Gastrocnemius medialis (tissue), 4 donors: ENCODE data around the gene SEPHS2. TPM values are rescaled to one million over a fixed set of nuclear protein-coding genes. Genes with fewer than 3 reads are reported as not detected.

Experiments
- ATAC-seq, 2 donors: fragments of 150-250 bp; one replicate each; pipeline ENCODE4 v1.9.1; 2016
- DNase-seq, 2 donors: peaks; one replicate each; pipeline ENCODE4 v3.0.0-alpha.2; 2019
- H3K27ac ChIP-seq, 4 donors: fragments of 200-600 bp; sonication (generic); 1 replicate in 1 of 4; 2 replicates in 3 of 4; pipeline ENCODE4 v1.5.1; 2016 to 2018; ENCODE audit warnings: mild to moderate bottlenecking in 2 of 4, moderate library complexity in 1 of 4
- H3K27me3 ChIP-seq, 3 donors: fragments of 200-600 bp; sonication (generic) in 2 of 3; 1 replicate in 1 of 3; 2 replicates in 2 of 3; pipeline versions ENCODE4 v1.5.1 to v1.6.0; 2016 to 2019; ENCODE audit warnings: mild to moderate bottlenecking in 1 of 3, moderate library complexity in 1 of 3
- H3K36me3 ChIP-seq, 2 donors: fragments of 200-600 bp; sonication (generic) in 1 of 2; one replicate each; pipeline ENCODE4 v1.5.1; 2017 to 2018
- H3K4me1 ChIP-seq, 2 donors: fragments of 200-600 bp; sonication (generic) in 1 of 2; one replicate each; pipeline ENCODE4 v1.5.1; 2016 to 2017; ENCODE audit warnings: mild to moderate bottlenecking in 2 of 2
- H3K4me3 ChIP-seq, 4 donors: fragments of 200-600 bp; sonication (generic) in 3 of 4; 1 replicate in 1 of 4; 2 replicates in 3 of 4; pipeline ENCODE4 v1.5.1; 2016 to 2019; ENCODE audit warnings: mild to moderate bottlenecking in 2 of 4
- H3K9me3 ChIP-seq, 3 donors: fragments of 200-600 bp; sonication (generic) in 2 of 3; 1 replicate in 1 of 3; 2 replicates in 2 of 3; pipeline ENCODE4 v1.5.1; 2016 to 2019
- CTCF ChIP-seq, 5 experiments: fragments of 450-650 bp in 3 of 5; fragments of 200-600 bp in 2 of 5; sonication (generic) in 2 of 5; IDR thresholded peaks in 4 of 5; conservative IDR thresholded peaks in 1 of 5; 1 replicate in 4 of 5; 2 replicates in 1 of 5; pipeline ENCODE4 v1.5.1; 2016 to 2019; ENCODE audit warnings: antibody characterized with exemption in 5 of 5, mild to moderate bottlenecking in 3 of 5, moderate library complexity in 3 of 5
- POLR2A ChIP-seq, 2 donors: fragments of 450-650 bp; IDR thresholded peaks; one replicate each; pipeline ENCODE4 v1.6.1; 2017; ENCODE audit warnings: antibody characterized with exemption in 2 of 2, mild to moderate bottlenecking in 2 of 2, moderate library complexity in 2 of 2
- in situ Hi-C, 4 donors: fragments of 200-750 bp; cut with MboI; loops; one replicate each; pipeline versions ENCODE4 v1.15.0 to v1.8.0; 2017; ENCODE audit warnings: low sequenced_read_pairs in 4 of 4
- intact Hi-C: fragments of 100-400 bp; cut with DNase I; formaldehyde crosslinking; loops from one replicate; pipeline ENCODE4 v1.15.1; 2023; ENCODE audit warnings: low total_unique reads
- total RNA-seq, 4 donors: library from RNA; depleted of rRNA; stranded (reverse); fragments of >200 nt; gene quantifications; one replicate each; pipeline versions ENCODE4 v1.1.0 to v1.2.3, GENCODE V29; 2016

Gene SEPHS2
- total RNA-seq, 4 donors from 2014 or later = 23.7 to 29.5 (median 27.4) TPM

DNA sequence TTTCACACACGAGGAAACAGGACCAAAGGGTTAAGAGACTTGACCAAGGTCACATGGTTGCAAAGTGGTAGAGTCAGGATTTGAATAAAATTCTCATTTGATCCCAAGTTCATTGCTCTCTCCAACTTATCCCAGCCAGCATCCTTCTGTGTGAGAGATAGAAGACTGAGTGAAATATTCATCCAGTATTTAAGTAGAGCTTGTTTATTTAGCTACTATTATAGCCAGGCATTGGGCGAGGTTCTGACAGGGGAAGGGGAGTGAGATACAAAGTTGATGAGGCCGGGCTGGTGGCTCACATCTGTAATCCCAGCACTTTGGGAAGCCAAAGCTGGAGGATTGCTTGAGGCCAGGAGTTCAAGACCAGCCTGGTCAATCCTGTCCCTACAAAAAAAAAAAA is 31.3 kb upstream of the SEPHS2 start:
- TF ChIP-seq POLR2A (IDR thresholded peaks at IDR 0.05) = no peak
- TF ChIP-seq CTCF (IDR thresholded peaks at IDR 0.05 in 4 of 5, conservative IDR thresholded peaks at IDR 0.05 in 1 of 5) = no peak
- Histone ChIP-seq H3K36me3 (no peaks in the 10 kb centered on the region), H3K27ac (no peak overlapping the region), H3K4me3 (no peak overlapping the region), H3K27me3 (peaks cover 21 to 25% (median 23%) of the 10 kb centered on the region in 3 donors), H3K9me3 (no peaks in the 10 kb centered on the region), H3K4me1 (no peaks in the 10 kb centered on the region)
- ATAC-seq = no peak
- in situ Hi-C loops = no loop called here
- no peak for DNase-seq
- intact Hi-C loops = no loop called here

DNA sequence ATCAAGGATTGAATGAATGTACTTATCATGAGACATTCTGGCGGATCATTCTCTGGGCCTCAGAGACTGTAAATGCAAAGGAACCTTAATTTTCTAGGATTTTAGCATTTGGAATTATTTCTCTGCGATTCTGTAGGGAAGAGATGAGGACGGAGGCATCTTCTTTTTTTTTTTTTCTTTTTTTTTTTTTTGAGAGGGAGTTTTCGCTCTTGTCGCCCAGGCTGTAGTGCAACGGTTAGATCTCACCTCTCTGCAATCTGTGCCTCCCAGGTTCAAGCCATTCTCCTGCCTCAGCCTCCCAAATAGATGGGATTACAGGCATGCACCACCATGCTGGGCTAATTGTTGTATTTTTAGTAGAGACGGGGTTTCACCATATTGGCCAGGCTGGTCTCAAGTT is 29.0 kb upstream of the SEPHS2 start:
- TF ChIP-seq CTCF (IDR thresholded peaks at IDR 0.05 in 4 of 5, conservative IDR thresholded peaks at IDR 0.05 in 1 of 5) (no peak), POLR2A (IDR thresholded peaks at IDR 0.05) (no peak)
- ATAC-seq = no peak

DNA sequence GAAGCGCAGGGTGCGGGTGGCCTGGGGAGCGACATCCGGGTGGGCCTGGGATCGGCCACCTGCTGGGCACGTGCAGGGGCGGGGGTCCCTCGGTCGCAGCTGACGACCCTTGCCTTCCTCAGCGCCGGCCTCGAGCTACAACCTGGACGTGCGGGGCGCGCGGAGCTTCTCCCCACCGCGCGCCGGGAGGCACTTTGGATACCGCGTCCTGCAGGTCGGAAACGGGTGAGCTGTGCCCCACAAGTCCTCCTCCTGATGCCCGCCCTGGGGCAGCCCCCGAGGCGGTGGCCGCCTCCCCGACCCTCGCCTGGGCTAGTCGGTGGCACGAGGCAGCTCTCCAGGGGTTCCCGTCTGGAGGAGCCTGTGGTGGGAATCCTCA is 28.4 kb upstream of the SEPHS2 start:
- peaks cover 21 to 25% (median 23%) of the 10 kb centered on the region in 3 donors for H3K27me3 ChIP-seq
- H3K4me1 ChIP-seq = no peaks in the 10 kb centered on the region
- no peak for DNase-seq
- no peak for TF ChIP-seq POLR2A (IDR thresholded peaks at IDR 0.05)
- no peak overlapping the region for H3K27ac ChIP-seq
- in situ Hi-C loops (no loop called here), intact Hi-C loops (no loop called here)
- H3K36me3 ChIP-seq = no peaks in the 10 kb centered on the region
- no peak overlapping the region for H3K4me3 ChIP-seq
- H3K9me3 ChIP-seq = no peaks in the 10 kb centered on the region
- ATAC-seq = no peak

More for the DNA sequence above, 29.0 kb upstream of the SEPHS2 start:
- no peak overlapping the region for H3K27ac ChIP-seq
- no peaks in the 10 kb centered on the region for H3K4me1 ChIP-seq
- in situ Hi-C loops = no loop called here
- no peak for DNase-seq
- no peak overlapping the region for H3K4me3 ChIP-seq
- intact Hi-C loops = no loop called here
- H3K36me3 ChIP-seq = no peaks in the 10 kb centered on the region
- no peaks in the 10 kb centered on the region for H3K9me3 ChIP-seq
- H3K27me3 ChIP-seq = peaks cover 21 to 25% (median 23%) of the 10 kb centered on the region in 3 donors

DNA sequence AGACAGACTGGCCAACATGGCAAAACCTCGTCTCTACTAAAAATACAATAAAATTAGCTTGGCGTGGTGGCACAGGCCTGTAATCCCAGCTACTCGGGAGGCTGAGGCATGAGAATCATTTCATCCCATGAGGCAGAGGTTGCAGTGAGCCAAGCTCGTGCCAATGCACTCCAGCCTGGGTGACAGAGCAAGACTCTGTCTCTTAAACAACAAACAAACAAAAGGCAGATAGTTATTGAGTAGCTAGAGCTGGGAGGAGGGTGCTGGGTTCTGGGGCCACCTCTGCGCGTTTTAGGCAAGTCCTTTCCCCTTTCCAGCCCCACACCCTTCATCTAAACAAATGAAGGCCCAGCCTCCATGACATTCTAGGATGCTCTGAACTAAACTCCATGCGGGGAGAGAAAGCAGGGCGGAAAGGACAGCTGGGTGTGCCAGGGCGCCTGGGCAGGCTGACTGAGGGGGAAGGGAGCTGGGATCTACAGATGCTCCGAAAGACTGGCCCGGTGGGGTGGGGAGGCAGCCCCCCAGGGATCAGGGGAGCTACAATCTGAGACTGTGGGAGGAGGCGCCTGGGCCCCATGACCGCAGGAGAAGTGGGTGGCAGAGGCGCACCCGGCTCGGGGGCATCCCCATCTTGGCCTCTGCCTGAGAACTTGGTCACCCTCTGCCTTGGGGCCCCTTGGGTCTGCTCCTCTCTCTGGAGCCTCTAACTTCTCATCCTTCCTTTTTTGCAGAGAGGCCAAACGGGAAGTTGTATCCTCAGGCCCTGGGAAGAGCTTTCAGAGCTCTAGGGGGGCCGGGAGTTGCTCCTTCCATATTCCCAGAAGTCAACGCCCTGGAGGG is 27.8 kb upstream of the SEPHS2 start:
- Histone ChIP-seq H3K4me3 (peak overlapping the region in 1 of 4 donors; percentile 0), H3K9me3 (no peaks in the 10 kb centered on the region), H3K36me3 (no peaks in the 10 kb centered on the region), H3K4me1 (no peaks in the 10 kb centered on the region), H3K27ac (no peak overlapping the region), H3K27me3 (peaks cover 21 to 25% (median 23%) of the 10 kb centered on the region in 3 donors)
- no peak for ATAC-seq
- in situ Hi-C loops = no loop called here
- DNase-seq = no peak
- no peak for TF ChIP-seq POLR2A (IDR thresholded peaks at IDR 0.05)
- TF ChIP-seq CTCF (IDR thresholded peaks at IDR 0.05 in 4 of 5, conservative IDR thresholded peaks at IDR 0.05 in 1 of 5) = no peak
- intact Hi-C loops = no loop called here

GRCh38 chr16:30472328-30472942 is 26.8 kb upstream of the SEPHS2 start, which contains the start of gene ITGAL:
Gene ITGAL (plus strand): TSS chr16:30472742. CDS start chr16:30472838, 96 bp downstream.
- H3K27ac ChIP-seq = no peak within 1 kb of the TSS
- DNase-seq (peak; percentile 10 to 31), ATAC-seq (no peak)
- no peaks in the 10 kb centered on the region for H3K9me3 ChIP-seq
- H3K4me3 ChIP-seq = peak within 1 kb of the TSS in 1 of 4 donors; percentile 0
- TF ChIP-seq CTCF (IDR thresholded peaks at IDR 0.05 in 4 of 5, conservative IDR thresholded peaks at IDR 0.05 in 1 of 5) (no peak), POLR2A (IDR thresholded peaks at IDR 0.05) (no peak)
- peaks cover 21 to 25% (median 23%) of the 10 kb centered on the region in 3 donors for H3K27me3 ChIP-seq
- in situ Hi-C loops (no loop called here), intact Hi-C loops (no loop called here)
- H3K36me3 ChIP-seq = no peaks in the 10 kb centered on the region
- no peaks in the 10 kb centered on the region for H3K4me1 ChIP-seq
